Parathyroid adenoma (tissue), 2 donors: ENCODE data around the gene GPHA2.

Source experiments
- H2AFZ ChIP-seq: fragments of 300-600 bp; sonication (generic); one replicate; pipeline ENCODE4 v1.7.0; 2017; ENCODE audit warnings: antibody characterized with exemption, mild to moderate bottlenecking
- H3K27ac ChIP-seq: fragments of 300-600 bp; sonication (generic); one replicate; pipeline ENCODE4 v1.7.0; 2017
- H3K27me3 ChIP-seq: fragments of 300-600 bp; sonication (generic); one replicate; pipeline ENCODE4 v1.7.0; 2017; ENCODE audit warnings: low read length; ENCODE audit not compliant: control insufficient read depth, insufficient read depth
- H3K36me3 ChIP-seq: fragments of 300-600 bp; sonication (generic); one replicate; pipeline ENCODE4 v1.7.0; 2017; ENCODE audit warnings: low read length; ENCODE audit not compliant: control insufficient read depth, insufficient read depth
- H3K4me1 ChIP-seq: fragments of 300-600 bp; sonication (generic); one replicate; pipeline ENCODE4 v1.7.0; 2017; ENCODE audit warnings: control low read depth
- H3K4me2 ChIP-seq: fragments of 300-600 bp; sonication (generic); one replicate; pipeline ENCODE4 v1.7.0; 2017; ENCODE audit warnings: low read length
- H3K4me3 ChIP-seq: fragments of 300-600 bp; sonication (generic); one replicate; pipeline ENCODE4 v1.7.0; 2017; ENCODE audit warnings: low read depth, low read length
- H3K79me2 ChIP-seq: fragments of 300-600 bp; sonication (generic); one replicate; pipeline ENCODE4 v1.7.0; 2017; ENCODE audit warnings: control low read depth
- H3K9ac ChIP-seq: fragments of 300-600 bp; sonication (generic); one replicate; pipeline ENCODE4 v1.7.0; 2017; ENCODE audit warnings: mild to moderate bottlenecking
- H3K9me3 ChIP-seq: fragments of 300-600 bp; sonication (generic); one replicate; pipeline ENCODE4 v1.7.0; 2017; ENCODE audit warnings: low read length; ENCODE audit not compliant: control insufficient read depth
- CTCF ChIP-seq: fragments of 300-600 bp; sonication (generic); IDR thresholded peaks from one replicate; pipeline ENCODE4 v1.7.0; 2017; ENCODE audit warnings: antibody characterized with exemption, mild to moderate bottlenecking
- donor health status: primary hyperparathyroidism.

Gene GPHA2

DNA sequence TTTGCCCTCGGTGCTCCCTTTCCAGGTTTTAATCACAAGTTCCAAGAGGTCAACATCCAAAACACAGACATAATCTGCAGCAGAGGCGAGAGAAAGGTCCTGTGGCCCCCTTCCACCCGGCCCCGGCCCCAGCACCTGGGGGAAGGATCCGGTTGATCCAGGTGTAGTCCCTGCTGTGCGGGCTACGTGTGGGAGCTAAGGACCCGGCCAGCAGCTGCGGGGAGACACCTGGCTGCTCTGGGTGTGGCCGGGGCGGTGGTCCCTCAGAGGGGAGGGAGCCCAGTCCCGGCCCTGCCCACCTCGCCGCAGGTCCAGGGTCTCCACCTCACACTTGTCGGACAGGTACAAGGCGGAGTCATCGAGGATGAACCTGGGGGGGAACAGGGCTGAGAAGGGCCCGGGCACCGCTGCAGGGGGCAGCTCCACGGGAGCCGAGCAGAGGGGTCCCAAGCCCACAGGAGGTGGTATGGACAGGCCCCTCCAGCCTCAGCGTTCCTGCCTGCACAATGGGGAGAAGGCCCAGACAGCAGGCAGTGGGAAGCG is 32.3 kb downstream of the GPHA2 start:
- Histone ChIP-seq H2AFZ (no peak overlapping the region), H3K79me2 (no peaks in the 10 kb centered on the region), H3K9ac (no peak overlapping the region), H3K27ac (no peak overlapping the region), H3K27me3 (no peaks in the 10 kb centered on the region), H3K4me2 (no peak overlapping the region), H3K4me1 (no peaks in the 10 kb centered on the region), H3K9me3 (no peaks in the 10 kb centered on the region), H3K36me3 (no peaks in the 10 kb centered on the region), H3K4me3 (no peak overlapping the region)
- TF ChIP-seq CTCF, result no peak

GRCh38 chr11:64902102-64902900 is 33.4 kb downstream of the GPHA2 start:
- no peak overlapping the region for H2AFZ ChIP-seq
- H3K9me3 ChIP-seq, result no peaks in the 10 kb centered on the region
- H3K36me3 ChIP-seq, result no peaks in the 10 kb centered on the region
- no peak overlapping the region for H3K4me3 ChIP-seq
- no peak for TF ChIP-seq CTCF
- H3K9ac ChIP-seq, result no peak overlapping the region
- H3K27ac ChIP-seq, result no peak overlapping the region
- H3K79me2 ChIP-seq, result no peaks in the 10 kb centered on the region
- H3K4me1 ChIP-seq, result no peaks in the 10 kb centered on the region
- H3K4me2 ChIP-seq, result no peak overlapping the region
- H3K27me3 ChIP-seq, result no peaks in the 10 kb centered on the region

DNA sequence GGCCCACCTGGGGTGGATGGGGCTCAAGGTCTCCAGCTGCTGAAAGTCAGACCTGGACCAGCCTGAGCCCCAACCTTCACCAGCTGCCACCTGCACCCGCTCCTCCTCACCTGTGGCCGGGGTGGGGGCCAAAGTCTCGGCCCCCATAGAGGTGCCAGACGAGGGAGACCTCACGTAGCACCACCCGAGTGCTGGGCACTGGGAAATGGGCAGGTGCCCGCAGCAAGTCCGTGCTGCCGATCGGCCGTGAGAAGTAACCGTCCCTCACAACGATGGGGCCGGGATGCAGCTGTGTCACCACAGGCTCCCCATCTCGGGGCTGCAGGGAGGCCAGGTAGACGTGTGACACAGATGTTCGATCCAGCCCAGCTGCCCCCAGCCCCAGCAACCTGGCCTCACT is 34.9 kb downstream of the GPHA2 start:
- no peaks in the 10 kb centered on the region for H3K4me1 ChIP-seq
- no peaks in the 10 kb centered on the region for H3K9me3 ChIP-seq
- TF ChIP-seq CTCF, result no peak
- no peak overlapping the region for H2AFZ ChIP-seq
- H3K9ac ChIP-seq, result no peak overlapping the region
- H3K36me3 ChIP-seq, result no peaks in the 10 kb centered on the region
- no peaks in the 10 kb centered on the region for H3K79me2 ChIP-seq
- H3K4me3 ChIP-seq, result no peak overlapping the region
- H3K4me2 ChIP-seq, result no peak overlapping the region
- H3K27ac ChIP-seq, result no peak overlapping the region
- no peaks in the 10 kb centered on the region for H3K27me3 ChIP-seq

DNA sequence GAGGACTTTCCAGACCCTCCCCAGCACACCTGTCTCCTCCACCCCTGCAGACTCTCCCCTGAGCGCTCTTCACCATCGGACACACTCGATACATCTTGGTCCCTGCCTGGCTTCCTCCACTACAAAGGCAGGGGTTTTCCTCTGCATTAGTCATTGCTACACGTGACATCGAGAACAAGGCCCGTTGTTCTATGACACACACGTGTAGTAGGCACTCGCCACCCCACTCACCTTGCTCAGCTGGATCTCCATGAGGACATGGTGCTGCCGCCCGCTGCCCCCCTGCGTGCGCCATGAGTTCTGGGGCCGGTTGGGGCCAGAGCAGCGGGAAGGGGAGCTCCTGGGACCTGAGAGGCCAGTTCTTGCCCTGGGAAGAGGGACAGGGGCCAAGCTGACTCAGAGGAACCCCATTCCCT is 35.4 kb downstream of the GPHA2 start:
- H3K4me2 ChIP-seq, result no peak overlapping the region
- TF ChIP-seq CTCF, result no peak
- H3K27ac ChIP-seq, result no peak overlapping the region
- H3K9ac ChIP-seq, result no peak overlapping the region
- H3K79me2 ChIP-seq, result no peaks in the 10 kb centered on the region
- no peaks in the 10 kb centered on the region for H3K36me3 ChIP-seq
- H3K4me1 ChIP-seq, result no peaks in the 10 kb centered on the region
- no peak overlapping the region for H2AFZ ChIP-seq
- no peaks in the 10 kb centered on the region for H3K27me3 ChIP-seq
- no peak overlapping the region for H3K4me3 ChIP-seq
- H3K9me3 ChIP-seq, result no peaks in the 10 kb centered on the region

DNA sequence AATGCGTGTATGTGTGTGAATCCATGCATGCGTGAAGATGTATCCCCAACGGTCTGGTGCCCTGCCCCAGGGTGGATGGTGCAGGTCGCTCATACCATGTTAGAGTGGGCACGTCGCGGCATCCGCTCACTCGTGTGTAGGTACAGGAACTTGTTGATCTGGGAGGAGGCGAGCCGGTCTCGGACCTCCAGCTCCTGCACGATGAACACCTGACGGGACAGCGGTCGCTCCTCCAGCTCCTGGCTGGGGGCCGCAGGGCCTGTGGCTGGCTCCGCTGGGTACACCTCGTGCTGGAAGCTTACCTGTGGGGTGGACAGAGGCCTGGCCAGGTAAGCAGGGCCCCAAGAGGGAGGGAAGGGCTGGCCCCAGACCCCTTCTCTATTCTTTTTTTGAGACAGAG is 37.2 kb downstream of the GPHA2 start:
- H3K4me2 ChIP-seq, result no peak overlapping the region
- no peak overlapping the region for H3K4me3 ChIP-seq
- no peak overlapping the region for H3K27ac ChIP-seq
- H3K9ac ChIP-seq, result no peak overlapping the region
- H3K36me3 ChIP-seq, result no peaks in the 10 kb centered on the region
- H3K79me2 ChIP-seq, result no peaks in the 10 kb centered on the region
- no peak overlapping the region for H2AFZ ChIP-seq
- no peaks in the 10 kb centered on the region for H3K27me3 ChIP-seq
- no peaks in the 10 kb centered on the region for H3K4me1 ChIP-seq
- H3K9me3 ChIP-seq, result no peaks in the 10 kb centered on the region
- no peak for TF ChIP-seq CTCF
